Measurements from ENCODE around the gene SDK2.

- TF ChIP-seq CTCF (IDR thresholded peaks at IDR 0.05; ENCODE audit: low read depth, low read length, poor library complexity, severe bottlenecking) (no peak), EZH2phosphoT487 (IDR thresholded peaks at IDR 0.05; ENCODE audit: borderline replicate concordance, low read length) (no peak)
Measured at GRCh38 chr17:73365906-73366623, 278.2 kb downstream of the SDK2 start.

Measured in DOHH2 (cell line).